ENCODE measurements around the gene BRAF.
"Not testable (repeated sequence)": the region's sequence is repeated elsewhere in the genome, so short reads cannot be mapped to it uniquely, and the experiment has no call there.

DNA sequence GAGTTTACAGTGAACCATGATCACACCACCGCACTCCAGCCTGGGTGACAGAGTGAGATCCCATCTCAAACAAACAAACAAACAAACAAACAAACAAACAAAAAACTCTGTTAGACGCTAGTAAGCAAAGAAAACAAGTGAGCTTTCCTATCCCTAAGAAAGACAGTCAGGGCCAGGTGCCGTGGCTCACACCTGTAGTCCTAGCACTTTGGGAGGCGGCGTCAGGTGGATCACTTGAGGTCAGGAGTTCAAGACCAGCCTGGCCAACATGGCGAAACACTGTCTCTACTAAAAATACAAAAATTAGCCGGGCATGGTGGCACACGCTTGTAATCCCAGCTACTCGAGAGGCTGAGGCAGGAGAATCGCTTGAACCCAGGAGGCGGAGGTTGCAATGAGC is 247.8 kb downstream of the BRAF start:
- not testable (repeated sequence) for TF ChIP-seq POLR2AphosphoS5, POLR2A (IDR thresholded peaks at IDR 0.05; ENCODE audit: low read depth, low read length)
